Esophagus squamous epithelium (tissue), 4 donors: ENCODE data around the gene AKAP5.

ENCODE experiments used
- CTCF ChIP-seq, 6 experiments: fragments of 450-650 bp in 4 of 6; fragments of 200-600 bp in 2 of 6; sonication (generic) in 2 of 6; IDR thresholded peaks; one replicate each; pipeline ENCODE4 v1.5.1; 2016 to 2019; ENCODE audit warnings: antibody characterized with exemption in 6 of 6, mild to moderate bottlenecking in 4 of 6, moderate library complexity in 4 of 6
- POLR2A ChIP-seq, 4 donors: fragments of 450-650 bp; IDR thresholded peaks; one replicate each; pipeline ENCODE4 v1.6.1; 2017; ENCODE audit warnings: antibody characterized with exemption in 4 of 4, mild to moderate bottlenecking in 4 of 4, moderate library complexity in 3 of 4

DNA sequence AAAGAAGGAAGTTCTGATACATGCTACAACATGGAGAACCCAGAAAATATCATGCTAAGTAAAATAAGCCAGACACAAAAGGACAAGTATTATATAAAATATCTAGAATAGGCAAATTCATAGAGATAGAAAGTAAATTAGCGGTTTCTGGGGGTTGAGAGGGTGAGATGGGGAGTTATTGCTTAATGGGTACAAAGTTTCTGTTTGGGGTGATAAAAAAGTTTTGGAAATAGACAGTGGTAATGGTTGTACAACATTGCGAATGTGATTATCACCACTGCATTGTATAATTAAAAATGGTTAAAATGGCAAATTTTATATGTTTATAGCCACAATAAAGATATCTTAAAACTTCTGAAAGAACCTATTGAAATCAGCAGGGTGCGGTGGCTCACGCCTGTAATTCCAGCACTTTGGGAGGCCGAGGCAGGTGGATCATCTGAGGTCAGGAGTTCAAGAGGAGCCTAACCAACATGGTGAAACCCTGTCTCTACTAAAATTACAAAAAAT, 23.3 kb downstream of the AKAP5 start:
- TF ChIP-seq CTCF (IDR thresholded peaks at IDR 0.05) (no peak), POLR2A (IDR thresholded peaks at IDR 0.05) (no peak)
